Neural cell (in vitro differentiated cells): ENCODE measurements around the gene GALK2. TPM values are rescaled to one million over a fixed set of nuclear protein-coding genes. Genes with fewer than 3 reads are reported as not detected.

ENCODE experiments used
- H2AFZ ChIP-seq: fragments of 200-600, 300-800 bp; sonication (generic), shearing (Covaris generic); 2 replicates; pipeline ENCODE4 v1.6.0; 2014; ENCODE audit warnings: low read depth, mild to moderate bottlenecking, antibody characterized with exemption, low read length, moderate library complexity
- H3F3A ChIP-seq: fragments of 200-600 bp; shearing (Covaris generic); 2 replicates; pipeline ENCODE4 v1.6.1; 2016; ENCODE audit warnings: mild to moderate bottlenecking, moderate library complexity, mixed read lengths, antibody characterized with exemption, low read length; ENCODE audit not compliant: insufficient read depth, poor library complexity, severe bottlenecking
- H3K27ac ChIP-seq: fragments of 200-600, 300-800 bp; sonication (generic), shearing (Covaris generic); 2 replicates; pipeline ENCODE4 v1.5.1; 2014; ENCODE audit warnings: mild to moderate bottlenecking, low read length, moderate library complexity
- H3K27me3 ChIP-seq: fragments of 300-800, 200-600 bp; sonication (generic), shearing (Covaris generic); 2 replicates; pipeline ENCODE4 v1.6.0; 2014; ENCODE audit warnings: mild to moderate bottlenecking, low read depth, low read length, moderate library complexity; ENCODE audit not compliant: insufficient read depth
- H3K36me3 ChIP-seq: fragments of 300-800, 200-600 bp; sonication (generic), shearing (Covaris generic); 2 replicates; pipeline ENCODE4 v1.5.1; 2014; ENCODE audit warnings: mild to moderate bottlenecking, antibody characterized with exemption, low read length, moderate library complexity; ENCODE audit not compliant: insufficient read depth
- H3K4me2 ChIP-seq: fragments of 300-800, 200-600 bp; sonication (generic), shearing (Covaris generic); 2 replicates; pipeline ENCODE4 v1.6.0; 2014; ENCODE audit warnings: mild to moderate bottlenecking, low read length
- H3K4me3 ChIP-seq: fragments of 300-800, 200-600 bp; sonication (generic), shearing (Covaris generic); 2 replicates; pipeline ENCODE4 v1.5.1; 2014; ENCODE audit warnings: mild to moderate bottlenecking, low read length, moderate library complexity
- H3K79me2 ChIP-seq: fragments of 200-600 bp; shearing (Covaris generic); replicated peaks from 2 replicates; pipeline ENCODE4 v1.6.0; 2014; ENCODE audit warnings: mild to moderate bottlenecking, low read length, moderate library complexity; ENCODE audit not compliant: insufficient read depth
- H3K9ac ChIP-seq: fragments of 300-800, 200-600 bp; sonication (generic), shearing (Covaris generic); 2 replicates; pipeline ENCODE4 v1.6.1; 2016; ENCODE audit warnings: mild to moderate bottlenecking, low read length, mixed read lengths
- H3K9me2 ChIP-seq: fragments of 200-600 bp; shearing (Covaris generic); 2 replicates; pipeline ENCODE4 v1.6.1; 2016; ENCODE audit warnings: mild to moderate bottlenecking, low read length, mixed read lengths; ENCODE audit not compliant: insufficient read depth
- H3K9me3 ChIP-seq: fragments of 200-600, 300-800 bp; sonication (generic), shearing (Covaris generic); 2 replicates; pipeline ENCODE4 v1.6.1; 2016; ENCODE audit warnings: mild to moderate bottlenecking, mixed run types, low read length, moderate library complexity, mixed read lengths
- H4K20me1 ChIP-seq: fragments of 200-600 bp; shearing (Covaris generic); 2 replicates; pipeline ENCODE4 v1.6.1; 2016; ENCODE audit warnings: mild to moderate bottlenecking, mixed run types; ENCODE audit not compliant: insufficient read depth
- EZH2 ChIP-seq: fragments of 200-600, 300-800 bp; shearing (Covaris generic), sonication (generic); IDR thresholded peaks from 2 replicates; pipeline ENCODE4 v1.6.1; 2014; ENCODE audit warnings: antibody characterized with exemption, low read length, borderline replicate concordance, mild to moderate bottlenecking; ENCODE audit not compliant: insufficient read depth, poor library complexity, severe bottlenecking
- MXI1 ChIP-seq: fragments of 450-650 bp; conservative IDR thresholded peaks from 2 replicates; pipeline ENCODE4 v1.6.1; 2014; ENCODE audit warnings: antibody characterized with exemption, mild to moderate bottlenecking; ENCODE audit not compliant: poor library complexity, severe bottlenecking
- POLR2AphosphoS5 ChIP-seq: IDR thresholded peaks from 2 replicates; pipeline ENCODE4 v1.6.1; 2012
- SMC3 ChIP-seq: fragments of 450-650 bp; conservative IDR thresholded peaks from 2 replicates; pipeline ENCODE4 v1.6.1; 2014; ENCODE audit warnings: antibody characterized with exemption, mild to moderate bottlenecking, moderate library complexity; ENCODE audit not compliant: poor library complexity
- TAF1 ChIP-seq: IDR thresholded peaks from 2 replicates; pipeline ENCODE4 v1.6.1; 2012; ENCODE audit warnings: low read depth
- polyA plus RNA-seq: library from polyadenylated mRNA; depleted of rRNA; stranded (reverse); fragments of >200 nt; gene quantifications from 2 replicates; pipeline ENCODE4 v1.2.3, GENCODE V29; 2014
- TF ChIP-seq, protein P1 (sequence below): fragments of 450-650 bp; IDR thresholded peaks from 2 replicates; pipeline ENCODE4 v1.5.1; 2014; ENCODE audit warnings: antibody characterized with exemption, mild to moderate bottlenecking, moderate library complexity; ENCODE audit not compliant: poor library complexity, severe bottlenecking
- TF ChIP-seq, protein P2 (sequence below): IDR thresholded peaks from 2 replicates; pipeline ENCODE4 v1.6.1; 2012; ENCODE audit warnings: borderline replicate concordance

GALK2 gene
- polyA plus RNA-seq, 1 donor from 2014 or later, result 26.3 TPM

DNA sequence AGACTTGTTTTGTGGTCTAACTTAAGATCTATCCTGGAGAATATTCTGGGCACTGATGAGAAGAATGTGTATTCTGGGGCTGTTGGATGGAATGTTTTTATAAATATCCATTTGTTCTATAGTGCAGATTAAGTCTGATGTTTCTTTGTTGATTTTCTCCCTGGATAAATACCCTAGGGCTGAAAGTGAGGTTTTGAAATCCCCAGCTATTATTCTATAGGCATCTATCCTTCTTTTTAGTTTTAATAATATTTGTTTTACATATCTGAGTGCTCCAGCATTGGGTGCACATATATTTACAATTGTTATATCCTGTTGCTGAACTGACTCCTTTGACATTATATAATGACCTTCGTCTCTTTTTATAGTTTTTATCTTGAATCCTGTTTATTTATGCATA lies 42.9 kb downstream of the GALK2 start:
- no peaks in the 10 kb centered on the region for H3K36me3 ChIP-seq
- H4K20me1 ChIP-seq, result no peaks in the 10 kb centered on the region
- H3K27me3 ChIP-seq, result no peaks in the 10 kb centered on the region
- no peak overlapping the region for H3K9ac ChIP-seq
- TF ChIP-seq POLR2AphosphoS5, result no peak
- TF ChIP-seq, protein P1, sequence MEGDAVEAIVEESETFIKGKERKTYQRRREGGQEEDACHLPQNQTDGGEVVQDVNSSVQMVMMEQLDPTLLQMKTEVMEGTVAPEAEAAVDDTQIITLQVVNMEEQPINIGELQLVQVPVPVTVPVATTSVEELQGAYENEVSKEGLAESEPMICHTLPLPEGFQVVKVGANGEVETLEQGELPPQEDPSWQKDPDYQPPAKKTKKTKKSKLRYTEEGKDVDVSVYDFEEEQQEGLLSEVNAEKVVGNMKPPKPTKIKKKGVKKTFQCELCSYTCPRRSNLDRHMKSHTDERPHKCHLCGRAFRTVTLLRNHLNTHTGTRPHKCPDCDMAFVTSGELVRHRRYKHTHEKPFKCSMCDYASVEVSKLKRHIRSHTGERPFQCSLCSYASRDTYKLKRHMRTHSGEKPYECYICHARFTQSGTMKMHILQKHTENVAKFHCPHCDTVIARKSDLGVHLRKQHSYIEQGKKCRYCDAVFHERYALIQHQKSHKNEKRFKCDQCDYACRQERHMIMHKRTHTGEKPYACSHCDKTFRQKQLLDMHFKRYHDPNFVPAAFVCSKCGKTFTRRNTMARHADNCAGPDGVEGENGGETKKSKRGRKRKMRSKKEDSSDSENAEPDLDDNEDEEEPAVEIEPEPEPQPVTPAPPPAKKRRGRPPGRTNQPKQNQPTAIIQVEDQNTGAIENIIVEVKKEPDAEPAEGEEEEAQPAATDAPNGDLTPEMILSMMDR, result no peak
- TF ChIP-seq SMC3, result no peak
- TF ChIP-seq, protein P2, sequence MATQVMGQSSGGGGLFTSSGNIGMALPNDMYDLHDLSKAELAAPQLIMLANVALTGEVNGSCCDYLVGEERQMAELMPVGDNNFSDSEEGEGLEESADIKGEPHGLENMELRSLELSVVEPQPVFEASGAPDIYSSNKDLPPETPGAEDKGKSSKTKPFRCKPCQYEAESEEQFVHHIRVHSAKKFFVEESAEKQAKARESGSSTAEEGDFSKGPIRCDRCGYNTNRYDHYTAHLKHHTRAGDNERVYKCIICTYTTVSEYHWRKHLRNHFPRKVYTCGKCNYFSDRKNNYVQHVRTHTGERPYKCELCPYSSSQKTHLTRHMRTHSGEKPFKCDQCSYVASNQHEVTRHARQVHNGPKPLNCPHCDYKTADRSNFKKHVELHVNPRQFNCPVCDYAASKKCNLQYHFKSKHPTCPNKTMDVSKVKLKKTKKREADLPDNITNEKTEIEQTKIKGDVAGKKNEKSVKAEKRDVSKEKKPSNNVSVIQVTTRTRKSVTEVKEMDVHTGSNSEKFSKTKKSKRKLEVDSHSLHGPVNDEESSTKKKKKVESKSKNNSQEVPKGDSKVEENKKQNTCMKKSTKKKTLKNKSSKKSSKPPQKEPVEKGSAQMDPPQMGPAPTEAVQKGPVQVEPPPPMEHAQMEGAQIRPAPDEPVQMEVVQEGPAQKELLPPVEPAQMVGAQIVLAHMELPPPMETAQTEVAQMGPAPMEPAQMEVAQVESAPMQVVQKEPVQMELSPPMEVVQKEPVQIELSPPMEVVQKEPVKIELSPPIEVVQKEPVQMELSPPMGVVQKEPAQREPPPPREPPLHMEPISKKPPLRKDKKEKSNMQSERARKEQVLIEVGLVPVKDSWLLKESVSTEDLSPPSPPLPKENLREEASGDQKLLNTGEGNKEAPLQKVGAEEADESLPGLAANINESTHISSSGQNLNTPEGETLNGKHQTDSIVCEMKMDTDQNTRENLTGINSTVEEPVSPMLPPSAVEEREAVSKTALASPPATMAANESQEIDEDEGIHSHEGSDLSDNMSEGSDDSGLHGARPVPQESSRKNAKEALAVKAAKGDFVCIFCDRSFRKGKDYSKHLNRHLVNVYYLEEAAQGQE, result no peak
- TF ChIP-seq TAF1, result no peak
- TF ChIP-seq EZH2, result no peak
- TF ChIP-seq MXI1, result no peak
- no peaks in the 10 kb centered on the region for H3K79me2 ChIP-seq
- peaks cover 2% of the 10 kb centered on the region for H3K9me3 ChIP-seq
- no peak overlapping the region for H3K4me3 ChIP-seq
- H3K9me2 ChIP-seq, result no peaks in the 10 kb centered on the region
- no peak overlapping the region for H3K27ac ChIP-seq
- no peaks in the 10 kb centered on the region for H3F3A ChIP-seq
- no peak overlapping the region for H2AFZ ChIP-seq
- H3K4me2 ChIP-seq, result no peak overlapping the region

DNA sequence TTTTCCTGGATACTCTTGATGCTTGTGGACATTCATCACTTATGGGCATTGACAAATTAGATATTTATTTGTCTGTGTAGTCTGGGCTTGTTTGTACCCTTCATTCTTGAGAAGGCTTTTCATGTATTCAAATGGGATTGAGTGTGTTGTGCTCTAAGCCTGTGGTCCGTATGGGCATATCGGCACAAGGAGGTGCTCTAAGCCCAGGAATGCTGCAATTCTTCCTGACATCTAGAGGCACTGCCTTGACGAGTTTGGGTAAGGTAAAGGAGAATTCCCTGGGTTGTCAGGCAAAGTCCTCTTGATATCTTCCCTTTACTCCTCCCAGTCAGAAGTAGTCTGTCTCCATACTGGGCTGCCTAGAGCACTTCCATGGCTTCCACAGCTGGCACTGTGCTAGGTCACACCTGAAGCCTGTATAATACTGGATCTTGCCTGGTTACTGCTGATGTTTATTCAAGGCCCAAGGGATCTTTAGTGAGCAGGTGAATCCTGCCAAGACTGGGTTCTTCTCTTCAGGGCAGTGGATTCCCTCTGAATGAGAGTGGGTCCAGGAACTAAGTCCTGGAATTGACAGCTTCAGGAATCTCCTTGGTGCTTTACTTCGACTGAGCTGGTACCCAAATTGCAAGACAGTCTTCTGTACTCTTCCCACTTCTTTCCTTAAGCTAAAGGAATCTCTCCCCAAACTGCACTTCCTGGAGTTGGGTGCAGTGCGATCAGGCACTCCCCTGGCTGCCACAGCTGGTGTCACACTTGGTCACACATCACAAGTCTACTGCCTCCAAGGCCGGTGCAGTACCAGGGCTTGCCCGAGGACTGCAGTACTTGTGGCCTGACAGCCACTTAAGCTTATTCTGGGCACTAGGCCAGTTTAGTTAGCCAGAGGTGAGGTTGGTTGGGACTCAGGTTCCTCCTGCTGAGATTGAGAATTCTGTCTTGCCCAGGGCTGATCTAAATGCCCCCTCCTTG lies 46.0 kb downstream of the GALK2 start:
- no peaks in the 10 kb centered on the region for H3K9me2 ChIP-seq
- no peaks in the 10 kb centered on the region for H3F3A ChIP-seq
- H3K27ac ChIP-seq, result no peak overlapping the region
- H3K36me3 ChIP-seq, result no peaks in the 10 kb centered on the region
- H4K20me1 ChIP-seq, result no peaks in the 10 kb centered on the region
- H3K9me3 ChIP-seq, result peaks cover 2% of the 10 kb centered on the region
- no peak overlapping the region for H3K9ac ChIP-seq
- H3K79me2 ChIP-seq, result no peaks in the 10 kb centered on the region
- no peak overlapping the region for H3K4me2 ChIP-seq
- TF ChIP-seq SMC3 (no peak), MXI1 (no peak), EZH2 (no peak)
- H3K4me3 ChIP-seq, result no peak overlapping the region
- no peaks in the 10 kb centered on the region for H3K27me3 ChIP-seq
- no peak overlapping the region for H2AFZ ChIP-seq
